Heart left ventricle (tissue), 13 donors: ENCODE measurements around the gene SETD3.

Experiments
- CTCF ChIP-seq, 12 donors: fragments of 200-600 bp; sonication (generic) in 4 of 12; IDR thresholded peaks; one replicate each; pipeline versions ENCODE4 v1.5.0 to v1.8.0; 2018 to 2022; ENCODE audit warnings: antibody characterized with exemption in 12 of 12, mild to moderate bottlenecking in 5 of 12
- POLR2A ChIP-seq, 2 donors: fragments of 450-650 bp; IDR thresholded peaks; one replicate each; pipeline ENCODE4 v1.6.1; 2017; ENCODE audit warnings: antibody characterized with exemption in 2 of 2, mild to moderate bottlenecking in 2 of 2, moderate library complexity in 2 of 2
- donor health status: ischemic (EF 13 %, LVEDD 7.1; RV severe dilation, severe dysfunction).
- donor health status: DM: no; HTN: yes; CAD: no.
- donor health status: DM: no; HTN: no; CAD: no.
- donor health status: ischemic (EF 25% LVEDD 6.9; RV normal size, moderate dysfunction).
- donor health status: ischemic (EF 25% LVEDD 5.7; RV mildly dilated, moderate dysfunction).
- donor health status: ischemic (EF 35%, LVEDD 5.7; RV mildly dilated, moderate dysfunction).
- donor health status: nonischemic (EF 11% LVEDD 7.7; RV severe dilation, severe dysfunction).
- donor health status: DM: yes; HTN: yes; CAD: no.
- donor health status: PGD.
- donor health status: ischemic (EF 29% LVEDD 5.4; RV normal size, mild dysfunction).
- donor health status: nonischemic (EF 23%, LVEDD 6.1; RV moderate dilation, normal function).

- TF ChIP-seq POLR2A (IDR thresholded peaks at IDR 0.05) (no peak), CTCF (IDR thresholded peaks at IDR 0.05) (no peak)
Observed at GRCh38 chr14:99519347-99519881, 38.8 kb upstream of the SETD3 start.
